Esophagus mucosa (tissue), 1 donor: ENCODE data around the gene AMZ1. TPM values are rescaled to one million over a fixed set of nuclear protein-coding genes. Genes with fewer than 3 reads are reported as not detected.
A peak's percentile ranks its signal among the peaks of the same experiment; 100 is the strongest.

Experiments used
- ATAC-seq: fragments of 200-7000 bp; cut with Tn5 transposase; one replicate; pipeline ENCODE4 v1.9.1; 2020
- total RNA-seq: library from RNA; stranded (reverse); gene quantifications from one replicate; pipeline ENCODE4 v1.2.4, GENCODE V29; 2023
- donor health status: DM: yes; HTN: yes; CAD: no.

Gene AMZ1
- total RNA-seq, 1 donor from 2014 or later, result 0.12 TPM

GRCh38 chr7:2757361-2757903 is 69.4 kb downstream of the AMZ1 start:
- ATAC-seq, result peak; percentile 17

DNA sequence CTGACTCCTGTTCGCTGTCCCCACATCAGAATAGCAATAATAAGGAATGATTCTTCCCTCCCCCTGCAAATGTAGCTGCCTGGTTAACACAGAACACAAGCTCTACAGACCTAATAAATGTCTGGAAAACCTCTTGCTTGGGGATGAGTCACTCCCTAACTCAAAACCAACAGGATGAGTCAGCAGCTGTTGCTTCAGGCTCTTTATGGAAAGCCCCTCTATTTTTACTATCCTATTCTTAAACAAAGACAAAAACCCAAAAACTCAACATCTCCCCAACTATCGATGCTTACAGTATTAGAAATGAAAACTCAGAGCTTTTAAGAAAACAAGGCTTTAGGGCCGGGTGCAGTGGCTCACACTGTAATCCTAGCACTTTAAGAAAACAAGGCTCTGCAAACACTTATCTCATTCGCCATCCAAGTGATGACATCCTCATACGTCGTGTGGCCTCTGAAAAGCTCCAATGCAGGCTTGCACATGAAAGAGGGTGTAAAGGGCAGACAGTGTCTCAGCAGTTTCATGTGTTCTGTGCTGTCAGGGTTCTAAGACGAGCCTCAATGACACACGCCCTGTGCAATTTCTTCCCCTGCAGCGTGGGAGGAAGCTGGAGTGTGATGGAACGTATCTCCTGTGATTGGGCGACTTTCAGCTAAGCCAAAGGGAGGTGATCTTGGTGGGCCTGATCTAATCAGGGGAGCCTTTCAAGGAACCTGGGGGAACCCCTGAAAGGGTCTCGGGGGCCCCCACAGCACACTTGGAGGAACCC is 70.1 kb downstream of the AMZ1 start:
- ATAC-seq, result peak; percentile 87

GRCh38 chr7:2758673-2759616 is 70.9 kb downstream of the AMZ1 start:
- peak; percentile 1 for ATAC-seq

GRCh38 chr7:2759736-2760097 is 71.7 kb downstream of the AMZ1 start:
- no peak for ATAC-seq

DNA sequence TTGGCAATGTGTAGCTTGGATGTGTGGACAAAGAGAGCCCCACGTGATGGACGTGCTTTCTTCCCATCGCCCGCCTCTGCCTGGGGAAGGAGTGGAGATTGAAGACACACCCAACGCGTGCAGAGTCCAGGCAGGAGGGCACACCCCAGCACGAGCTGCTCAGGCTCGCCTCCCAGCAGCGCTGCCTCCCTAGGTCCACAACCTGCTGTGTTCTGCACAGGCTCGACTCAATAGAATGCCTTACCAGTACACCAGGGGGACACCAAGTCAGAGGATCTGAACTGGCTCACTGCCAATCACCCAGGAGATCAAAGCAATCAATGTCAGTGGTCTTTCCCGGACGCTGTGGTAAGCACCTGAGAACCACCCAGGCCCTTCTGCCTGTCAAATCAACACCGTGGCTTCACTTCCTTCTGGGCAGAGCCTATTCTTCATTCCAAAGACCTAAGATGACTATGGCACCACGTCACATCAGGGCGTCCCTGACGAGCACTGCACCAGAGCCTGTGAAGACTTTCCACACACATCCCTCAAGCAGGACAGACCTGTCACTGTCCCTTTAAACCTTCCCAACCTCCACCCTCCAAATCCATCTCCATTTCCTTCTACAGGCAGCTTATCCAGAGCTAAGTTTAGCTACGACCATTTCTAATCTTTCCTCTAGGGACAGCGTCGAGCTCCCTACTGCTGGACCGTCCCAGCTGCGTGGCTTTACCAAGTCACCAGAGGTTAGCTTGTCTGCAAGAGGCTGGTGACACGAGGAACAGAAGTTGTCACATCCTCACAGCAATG is 72.3 kb downstream of the AMZ1 start:
- peak; percentile 76 for ATAC-seq

DNA sequence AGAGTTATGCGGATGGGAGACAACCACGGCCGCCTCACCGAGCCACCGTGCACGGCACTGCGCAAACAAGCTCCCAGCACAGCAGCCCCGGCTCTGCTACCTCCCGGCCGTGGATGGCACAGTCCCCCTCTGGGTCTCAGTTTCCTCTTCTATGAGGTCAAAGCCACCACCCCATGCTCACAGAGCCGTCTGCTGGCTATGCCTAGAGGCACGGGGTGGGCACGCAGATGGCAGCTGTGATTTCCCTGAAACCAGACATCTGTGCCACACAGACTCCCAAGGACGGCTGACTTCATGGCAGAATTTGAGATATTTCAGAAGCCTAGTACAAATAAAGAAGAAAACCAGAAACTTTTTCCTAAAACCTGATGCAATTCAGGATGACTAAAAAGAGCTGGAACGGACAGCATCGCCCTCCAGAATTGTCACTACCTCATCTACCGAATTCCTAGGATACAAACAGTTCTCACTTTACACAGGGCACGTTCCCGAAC is 73.2 kb downstream of the AMZ1 start:
- no peak for ATAC-seq

GRCh38 chr7:2761801-2762497 is 73.9 kb downstream of the AMZ1 start:
- ATAC-seq, result no peak

GRCh38 chr7:2763597-2763996 is 75.6 kb downstream of the AMZ1 start:
- no peak for ATAC-seq

- ATAC-seq, result no peak
Observed at GRCh38 chr7:2764621-2765020, 76.6 kb downstream of the AMZ1 start.

Other genes starting within 250 kb of the AMZ1 start
- gene GRIFIN, start 211.8 kb upstream of the AMZ1 start, total RNA-seq, result not detected
- gene LFNG, start 168.4 kb upstream of the AMZ1 start, total RNA-seq, result 5.7 TPM
- 11.9 TPM for gene BRAT1, start 132.7 kb upstream of the AMZ1 start, total RNA-seq
- gene IQCE, start 129.2 kb upstream of the AMZ1 start, total RNA-seq, result 7.5 TPM
- 11.7 TPM for gene TTYH3, start 56.2 kb upstream of the AMZ1 start, total RNA-seq
- gene GNA12, start 156.1 kb downstream of the AMZ1 start, total RNA-seq, result 7.5 TPM